H1 (cell line): Measurements from ENCODE around the gene PTGES2.

Experiments used
- CEBPB ChIP-seq: IDR thresholded peaks from 2 replicates; pipeline ENCODE4 v1.6.1; 2012; ENCODE audit warnings: low read depth, low read length
- CHD1 ChIP-seq: IDR thresholded peaks from 2 replicates; pipeline ENCODE4 v1.6.1; 2012; ENCODE audit warnings: low read depth, low read length, improper control_type of control experiment
- CREB1 ChIP-seq: IDR thresholded peaks from 2 replicates; pipeline ENCODE4 v1.6.1; 2012; ENCODE audit warnings: inconsistent platforms
- EZH2 ChIP-seq: fragments of 200-600 bp; sonication (generic); IDR thresholded peaks from 2 replicates; pipeline ENCODE4 v1.7.1; 2012; ENCODE audit warnings: low read depth, mild to moderate bottlenecking, moderate library complexity, low read length, inconsistent platforms; ENCODE audit not compliant: severe bottlenecking
- NRF1 ChIP-seq: IDR thresholded peaks from 2 replicates; pipeline ENCODE4 v1.6.1; 2011; ENCODE audit warnings: mild to moderate bottlenecking, low read depth, low read length, improper control_type of control experiment
- POLR2A ChIP-seq, 2 experiments: IDR thresholded peaks; 1 replicate in 1 of 2; 2 replicates in 1 of 2; pipeline ENCODE4 v1.6.1; 2011; ENCODE audit warnings: low read depth in 2 of 2, low read length in 2 of 2, mild to moderate bottlenecking in 2 of 2; ENCODE audit errors: control extremely low read depth in 1 of 2
- RAD21 ChIP-seq, 2 experiments: IDR thresholded peaks in 1 of 2; conservative IDR thresholded peaks in 1 of 2; 2 replicates each; pipeline ENCODE4 v1.6.1; 2011; ENCODE audit warnings: low read depth in 2 of 2, low read length in 2 of 2, improper control_type of control experiment in 1 of 2, inconsistent platforms in 1 of 2, mild to moderate bottlenecking in 1 of 2, moderate library complexity in 1 of 2
- RBBP5 ChIP-seq: IDR thresholded peaks from 2 replicates; pipeline ENCODE4 v1.7.1; 2012; ENCODE audit warnings: low read depth, mild to moderate bottlenecking, inconsistent platforms, low read length, moderate library complexity, borderline replicate concordance
- RNF2 ChIP-seq: fragments of 200-900, 300-1000 bp; sonication (generic); IDR thresholded peaks from 2 replicates; pipeline ENCODE4 v1.7.1; 2016; ENCODE audit warnings: borderline replicate concordance, low read depth, mild to moderate bottlenecking, antibody characterized with exemption, low read length; ENCODE audit not compliant: poor library complexity, severe bottlenecking; ENCODE audit errors: missing control alignments
- TAF1 ChIP-seq: IDR thresholded peaks from 2 replicates; pipeline ENCODE4 v1.6.1; 2011; ENCODE audit warnings: mild to moderate bottlenecking, low read depth, low read length
- TEAD4 ChIP-seq: IDR thresholded peaks from 2 replicates; pipeline ENCODE4 v1.6.1; 2012; ENCODE audit warnings: low read depth, low read length, inconsistent platforms, mixed read lengths
- TF ChIP-seq, protein P1 (sequence below), 3 experiments: IDR thresholded peaks; 1 replicate in 2 of 3; 2 replicates in 1 of 3; pipeline versions ENCODE4 v1.5.1 to v1.6.1; 2011; ENCODE audit warnings: low read length in 3 of 3, mild to moderate bottlenecking in 3 of 3, inconsistent platforms in 2 of 3, low read depth in 1 of 3, moderate library complexity in 1 of 3; ENCODE audit not compliant: insufficient read depth in 1 of 3; ENCODE audit errors: control extremely low read depth in 1 of 3
- TF ChIP-seq, protein P2 (sequence below): IDR thresholded peaks from 2 replicates; pipeline ENCODE4 v1.6.1; 2012; ENCODE audit warnings: inconsistent platforms
- TF ChIP-seq, protein P3 (sequence below): IDR thresholded peaks from 2 replicates; pipeline ENCODE4 v1.6.1; 2012; ENCODE audit warnings: low read length, inconsistent platforms

DNA sequence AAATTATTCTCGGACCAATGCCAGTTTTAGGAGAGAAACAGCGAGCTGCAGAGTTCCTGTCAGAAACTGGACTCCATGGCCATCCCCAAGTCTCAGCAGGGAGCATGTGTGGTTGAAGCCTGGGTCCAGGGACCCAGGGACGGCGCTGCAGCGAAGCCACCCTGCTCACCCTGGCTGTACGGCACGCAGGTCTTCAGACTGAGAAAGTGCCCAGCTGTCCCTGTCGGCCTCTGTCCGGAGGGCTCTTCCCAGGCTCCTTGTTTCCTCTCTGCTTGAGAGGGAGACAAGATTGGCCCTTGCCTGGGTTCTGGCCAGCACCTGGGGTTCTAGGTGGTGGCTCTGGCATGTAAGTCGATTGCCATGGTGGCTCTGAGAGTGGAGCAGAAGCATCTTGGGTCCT is 26.9 kb downstream of the PTGES2 start:
- no peak for TF ChIP-seq RNF2
- TF ChIP-seq, protein P1, sequence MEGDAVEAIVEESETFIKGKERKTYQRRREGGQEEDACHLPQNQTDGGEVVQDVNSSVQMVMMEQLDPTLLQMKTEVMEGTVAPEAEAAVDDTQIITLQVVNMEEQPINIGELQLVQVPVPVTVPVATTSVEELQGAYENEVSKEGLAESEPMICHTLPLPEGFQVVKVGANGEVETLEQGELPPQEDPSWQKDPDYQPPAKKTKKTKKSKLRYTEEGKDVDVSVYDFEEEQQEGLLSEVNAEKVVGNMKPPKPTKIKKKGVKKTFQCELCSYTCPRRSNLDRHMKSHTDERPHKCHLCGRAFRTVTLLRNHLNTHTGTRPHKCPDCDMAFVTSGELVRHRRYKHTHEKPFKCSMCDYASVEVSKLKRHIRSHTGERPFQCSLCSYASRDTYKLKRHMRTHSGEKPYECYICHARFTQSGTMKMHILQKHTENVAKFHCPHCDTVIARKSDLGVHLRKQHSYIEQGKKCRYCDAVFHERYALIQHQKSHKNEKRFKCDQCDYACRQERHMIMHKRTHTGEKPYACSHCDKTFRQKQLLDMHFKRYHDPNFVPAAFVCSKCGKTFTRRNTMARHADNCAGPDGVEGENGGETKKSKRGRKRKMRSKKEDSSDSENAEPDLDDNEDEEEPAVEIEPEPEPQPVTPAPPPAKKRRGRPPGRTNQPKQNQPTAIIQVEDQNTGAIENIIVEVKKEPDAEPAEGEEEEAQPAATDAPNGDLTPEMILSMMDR (IDR thresholded peaks at IDR 0.05; ENCODE audit: control extremely low read depth in 1 of 3, insufficient read depth in 1 of 3, low read depth in 1 of 3, low read length in 3 of 3), result no peak
- TF ChIP-seq POLR2A (IDR thresholded peaks at IDR 0.05; ENCODE audit: control extremely low read depth in 1 of 2, low read depth in 2 of 2, low read length in 2 of 2), result no peak
- TF ChIP-seq, protein P2, sequence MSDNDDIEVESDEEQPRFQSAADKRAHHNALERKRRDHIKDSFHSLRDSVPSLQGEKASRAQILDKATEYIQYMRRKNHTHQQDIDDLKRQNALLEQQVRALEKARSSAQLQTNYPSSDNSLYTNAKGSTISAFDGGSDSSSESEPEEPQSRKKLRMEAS, result no peak
- TF ChIP-seq, protein P3, sequence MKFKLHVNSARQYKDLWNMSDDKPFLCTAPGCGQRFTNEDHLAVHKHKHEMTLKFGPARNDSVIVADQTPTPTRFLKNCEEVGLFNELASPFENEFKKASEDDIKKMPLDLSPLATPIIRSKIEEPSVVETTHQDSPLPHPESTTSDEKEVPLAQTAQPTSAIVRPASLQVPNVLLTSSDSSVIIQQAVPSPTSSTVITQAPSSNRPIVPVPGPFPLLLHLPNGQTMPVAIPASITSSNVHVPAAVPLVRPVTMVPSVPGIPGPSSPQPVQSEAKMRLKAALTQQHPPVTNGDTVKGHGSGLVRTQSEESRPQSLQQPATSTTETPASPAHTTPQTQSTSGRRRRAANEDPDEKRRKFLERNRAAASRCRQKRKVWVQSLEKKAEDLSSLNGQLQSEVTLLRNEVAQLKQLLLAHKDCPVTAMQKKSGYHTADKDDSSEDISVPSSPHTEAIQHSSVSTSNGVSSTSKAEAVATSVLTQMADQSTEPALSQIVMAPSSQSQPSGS, result no peak
- no peak for TF ChIP-seq EZH2
- no peak for TF ChIP-seq TAF1
- no peak for TF ChIP-seq NRF1
- TF ChIP-seq CEBPB, result no peak
- TF ChIP-seq CHD1, result no peak
- TF ChIP-seq TEAD4, result no peak
- TF ChIP-seq RAD21 (IDR thresholded peaks at IDR 0.05 in 1 of 2, conservative IDR thresholded peaks at IDR 0.05 in 1 of 2; ENCODE audit: low read depth in 2 of 2, low read length in 2 of 2), result no peak
- TF ChIP-seq RBBP5, result no peak
- TF ChIP-seq CREB1, result no peak
